Esophagus (tissue), 2 donors: ENCODE measurements around the gene PRR15. TPM values are rescaled to one million over a fixed set of nuclear protein-coding genes. Genes with fewer than 3 reads are reported as not detected.

ENCODE experiments used
- H3K27ac ChIP-seq, 2 donors: one replicate each; pipeline ENCODE4 v1.5.1; 2013; ENCODE audit warnings: low read depth in 2 of 2, mild to moderate bottlenecking in 2 of 2, inconsistent platforms in 1 of 2, low read length in 1 of 2, moderate library complexity in 1 of 2
- H3K27me3 ChIP-seq, 2 donors: one replicate each; pipeline ENCODE4 v1.6.1; 2013; ENCODE audit warnings: low read length in 2 of 2, control low read depth in 1 of 2, mild to moderate bottlenecking in 1 of 2; ENCODE audit not compliant: insufficient read depth in 2 of 2, control insufficient read depth in 1 of 2
- H3K36me3 ChIP-seq, 2 donors: one replicate each; pipeline ENCODE4 v1.6.1; 2013; ENCODE audit warnings: low read length in 1 of 2; ENCODE audit not compliant: control insufficient read depth in 2 of 2, insufficient read depth in 2 of 2
- H3K4me1 ChIP-seq, 2 donors: one replicate each; pipeline ENCODE4 v1.6.1; 2013; ENCODE audit warnings: low read length in 1 of 2; ENCODE audit not compliant: control insufficient read depth in 2 of 2, insufficient read depth in 2 of 2
- H3K4me3 ChIP-seq, 2 donors: one replicate each; pipeline ENCODE4 v1.5.1; 2013; ENCODE audit warnings: low read length in 2 of 2, mild to moderate bottlenecking in 2 of 2, low read depth in 1 of 2, moderate library complexity in 1 of 2
- H3K9me3 ChIP-seq, 2 donors: one replicate each; pipeline ENCODE4 v1.6.1; 2013; ENCODE audit warnings: mild to moderate bottlenecking in 2 of 2, low read depth in 1 of 2, low read length in 1 of 2, moderate library complexity in 1 of 2; ENCODE audit not compliant: control insufficient read depth in 2 of 2, insufficient read depth in 1 of 2
- WGBS, 2 donors: extraction: QIAGEN DNeasy Blood & Tissue Kit; methylation state at CpG; one replicate each; pipeline ENCODE4 v1.1.7; 2013; 5-methylcytosine and 5-hydroxymethylcytosine counted together
- polyA plus RNA-seq, 2 donors: library from polyadenylated mRNA; stranded (reverse); fragments of 200-250 nt; gene quantifications; one replicate each; pipeline ENCODE4 v1.2.3, GENCODE V29; 2013
- donor health status: healthy with polysubstance abuse.
- donor health status: Bipolar disorder and iron deficiency.

The PRR15 gene
- polyA plus RNA-seq, 2 donors: 0.95 to 1.5 TPM

DNA sequence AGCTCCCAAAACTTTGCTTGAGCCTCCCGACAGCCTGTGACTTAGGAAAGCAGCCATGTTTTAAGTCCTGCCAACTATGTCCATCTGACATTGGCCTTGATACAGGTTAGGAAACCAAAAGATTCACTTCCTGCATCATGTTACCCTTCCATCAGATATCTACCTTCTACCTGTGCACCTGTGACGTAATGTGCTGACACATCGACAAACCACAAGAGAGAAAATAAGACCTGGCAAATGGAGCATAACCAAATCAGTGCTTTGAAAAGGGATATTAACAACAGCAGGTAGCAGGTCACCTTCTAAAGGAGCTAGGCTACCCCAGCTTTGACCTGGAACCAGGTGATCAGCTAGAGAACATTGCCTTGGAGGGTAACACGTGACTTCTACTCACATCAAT, 14.8 kb upstream of the PRR15 start:
- H3K9me3 ChIP-seq: no peaks in the 10 kb centered on the region
- no peaks in the 10 kb centered on the region for H3K27me3 ChIP-seq
- H3K36me3 ChIP-seq: no peaks in the 10 kb centered on the region
- no peak overlapping the region for H3K4me3 ChIP-seq
- no peak overlapping the region for H3K27ac ChIP-seq
- H3K4me1 ChIP-seq: no peaks in the 10 kb centered on the region
- WGBS, 2 donors: 79 to 84% methylated on average over 4 of the region's 4 CpGs

DNA sequence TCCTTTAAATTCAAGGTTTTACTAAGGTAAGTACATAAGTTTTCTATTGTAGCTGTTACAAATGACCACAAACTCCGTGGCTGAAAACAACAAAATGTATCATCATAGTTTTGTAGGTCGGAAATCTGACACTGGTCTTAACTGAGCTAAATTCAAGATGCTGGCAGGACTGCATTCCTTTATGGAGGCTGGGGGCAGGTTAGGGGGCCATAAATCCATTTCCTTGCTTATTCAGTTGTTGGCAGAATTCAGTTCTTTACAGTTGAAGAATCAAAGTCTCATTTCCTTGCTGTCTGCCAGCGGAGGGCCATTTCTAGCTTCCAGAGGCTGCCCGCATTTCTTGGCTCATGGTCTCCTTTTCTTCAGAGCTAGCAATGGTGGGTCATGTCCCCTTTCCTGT, 11.2 kb upstream of the PRR15 start:
- Histone ChIP-seq H3K4me1 (no peaks in the 10 kb centered on the region), H3K27ac (no peak overlapping the region), H3K4me3 (no peak overlapping the region), H3K9me3 (no peaks in the 10 kb centered on the region), H3K36me3 (no peaks in the 10 kb centered on the region), H3K27me3 (no peaks in the 10 kb centered on the region)
- WGBS, 2 donors: 91% methylated on average over 4 of the region's 4 CpGs

DNA sequence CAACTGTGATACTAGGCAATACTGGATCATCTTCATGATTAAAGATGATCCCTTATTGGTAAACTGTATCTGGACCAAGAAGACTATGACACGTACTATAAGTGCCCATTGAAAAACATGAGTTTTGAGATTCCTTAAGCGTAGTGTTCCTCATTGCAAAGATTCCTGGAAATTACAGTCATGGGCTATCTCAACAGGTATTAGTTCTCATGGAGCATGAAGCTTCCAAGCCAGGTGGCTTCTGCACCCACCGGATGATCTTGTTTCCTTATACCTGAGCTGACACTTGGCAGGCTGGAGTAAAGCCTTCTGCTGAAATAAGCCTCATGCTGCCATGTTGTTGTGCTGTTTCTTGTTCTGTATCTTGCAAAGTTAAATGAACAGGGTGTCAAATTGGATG, 8.6 kb upstream of the PRR15 start:
- H3K27me3 ChIP-seq: no peaks in the 10 kb centered on the region
- H3K4me1 ChIP-seq: no peaks in the 10 kb centered on the region
- no peaks in the 10 kb centered on the region for H3K9me3 ChIP-seq
- H3K36me3 ChIP-seq: no peaks in the 10 kb centered on the region
- no peak overlapping the region for H3K27ac ChIP-seq
- H3K4me3 ChIP-seq: no peak overlapping the region
- WGBS, 2 donors: 94 to 98% methylated on average over 3 of the region's 3 CpGs

DNA sequence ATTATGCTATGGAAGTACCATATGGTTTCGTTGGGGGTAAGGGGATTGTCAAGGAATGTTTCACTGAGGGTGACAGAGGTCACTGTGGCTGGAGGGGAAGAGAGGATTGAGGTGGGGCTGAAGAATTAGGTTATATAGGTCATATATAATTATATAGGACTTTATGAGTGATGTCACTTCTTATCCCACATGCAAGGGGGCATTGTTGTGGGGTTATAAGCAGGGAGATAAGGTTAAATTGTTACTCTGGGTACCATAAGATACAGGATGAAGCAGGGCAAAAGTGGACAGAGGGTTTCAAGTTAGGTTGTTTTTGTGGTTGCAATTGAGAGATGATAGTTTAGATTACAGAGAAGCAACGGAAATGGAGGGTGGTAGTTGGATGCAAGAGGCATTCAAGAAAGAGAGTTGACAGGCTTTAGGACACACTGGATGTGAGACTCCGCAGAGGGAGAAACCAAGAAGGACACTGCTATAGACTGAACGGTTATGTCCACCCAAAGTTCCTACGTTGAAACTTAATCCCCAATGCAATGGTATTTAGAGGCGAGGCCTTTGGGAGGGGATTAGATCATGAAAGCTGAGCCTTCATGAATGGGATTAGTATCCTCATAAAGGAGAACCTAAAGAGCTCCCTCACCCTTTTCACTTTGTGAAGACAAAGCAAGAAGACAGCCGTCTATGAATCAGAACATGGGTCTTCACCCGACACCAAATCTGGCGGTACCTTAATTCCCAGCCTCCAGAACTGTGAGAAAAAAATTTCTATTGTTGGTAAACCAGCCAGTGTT, 7.0 kb upstream of the PRR15 start:
- no peaks in the 10 kb centered on the region for H3K36me3 ChIP-seq
- no peak overlapping the region for H3K4me3 ChIP-seq
- no peak overlapping the region for H3K27ac ChIP-seq
- H3K9me3 ChIP-seq: no peaks in the 10 kb centered on the region
- no peaks in the 10 kb centered on the region for H3K27me3 ChIP-seq
- H3K4me1 ChIP-seq: no peaks in the 10 kb centered on the region
- 80% methylated on average over 9 of the region's 9 CpGs for WGBS, 2 donors

DNA sequence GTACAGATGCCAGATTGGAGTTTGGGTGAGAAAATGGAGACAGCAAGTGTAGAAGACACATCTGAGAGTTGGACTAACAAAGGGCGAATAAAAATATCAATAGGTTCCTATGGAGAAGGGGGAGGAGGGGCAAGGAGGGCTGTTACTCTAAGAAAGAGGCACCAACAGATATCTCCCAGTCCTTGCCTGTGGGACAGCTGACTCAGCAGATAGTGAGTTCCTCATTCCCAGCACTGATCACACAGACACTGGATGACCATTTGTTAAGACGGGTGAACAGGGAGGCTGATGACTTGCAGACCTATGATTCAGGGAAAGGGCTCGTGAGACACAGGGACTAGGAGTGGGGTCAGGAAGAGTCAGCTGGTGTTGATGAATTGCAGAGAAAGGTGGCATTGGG, 5.7 kb upstream of the PRR15 start:
- H3K4me1 ChIP-seq: peaks cover 0 to under 1% of the 10 kb centered on the region in 2 donors
- 63 to 66% methylated on average over 3 of the region's 3 CpGs for WGBS, 2 donors
- no peak overlapping the region for H3K4me3 ChIP-seq
- no peak overlapping the region for H3K27ac ChIP-seq
- no peaks in the 10 kb centered on the region for H3K27me3 ChIP-seq
- H3K36me3 ChIP-seq: no peaks in the 10 kb centered on the region
- no peaks in the 10 kb centered on the region for H3K9me3 ChIP-seq

DNA sequence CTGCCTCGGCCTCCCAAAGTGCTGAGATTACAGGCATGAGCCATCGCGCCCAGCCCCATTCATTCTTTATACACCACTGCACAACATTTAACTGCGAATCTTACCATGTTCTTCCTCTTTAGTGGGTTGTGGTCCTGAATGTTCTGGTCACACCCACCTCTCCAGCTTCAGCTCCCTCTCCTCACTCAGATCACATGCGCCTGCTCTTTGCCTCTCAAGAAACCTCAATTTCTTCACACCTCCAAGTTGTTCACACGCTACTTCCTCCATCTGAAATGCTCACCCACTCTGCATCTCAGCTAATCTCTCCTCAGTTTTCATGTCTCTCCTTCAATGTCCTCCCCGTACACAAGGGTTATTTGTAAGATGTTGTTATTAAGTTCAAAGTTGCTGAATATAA, 2.4 kb upstream of the PRR15 start:
- no peak overlapping the region for H3K4me3 ChIP-seq
- no peaks in the 10 kb centered on the region for H3K9me3 ChIP-seq
- H3K4me1 ChIP-seq: peaks cover 8 to 11% of the 10 kb centered on the region in 2 donors
- peaks cover 0 to 7% of the 10 kb centered on the region in 2 donors for H3K27me3 ChIP-seq
- 85 to 89% methylated on average over 7 of the region's 7 CpGs for whole genome bisulfite sequencing, 2 donors
- H3K36me3 ChIP-seq: no peaks in the 10 kb centered on the region
- no peak overlapping the region for H3K27ac ChIP-seq

DNA sequence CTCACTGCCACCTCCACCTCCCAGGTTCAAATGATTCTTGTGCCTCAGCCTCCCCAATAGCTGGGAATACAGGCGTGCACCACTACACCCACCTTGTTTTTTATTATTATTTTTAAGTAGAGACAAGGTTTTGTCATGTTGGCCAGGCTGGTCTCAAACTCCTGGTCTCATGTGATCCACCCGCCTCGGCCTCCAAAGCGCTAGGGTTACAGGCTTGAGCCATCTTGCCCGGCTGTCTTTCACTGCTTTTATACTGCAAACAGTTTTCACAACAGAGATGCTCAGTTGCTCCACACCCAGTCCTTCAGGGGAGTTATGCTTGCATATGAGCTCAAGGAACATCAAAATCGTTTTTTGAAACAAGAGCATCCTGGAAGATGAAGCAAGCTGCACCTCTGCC, 1.3 kb upstream of the PRR15 start:
- H3K4me3 ChIP-seq: no peak overlapping the region

DNA sequence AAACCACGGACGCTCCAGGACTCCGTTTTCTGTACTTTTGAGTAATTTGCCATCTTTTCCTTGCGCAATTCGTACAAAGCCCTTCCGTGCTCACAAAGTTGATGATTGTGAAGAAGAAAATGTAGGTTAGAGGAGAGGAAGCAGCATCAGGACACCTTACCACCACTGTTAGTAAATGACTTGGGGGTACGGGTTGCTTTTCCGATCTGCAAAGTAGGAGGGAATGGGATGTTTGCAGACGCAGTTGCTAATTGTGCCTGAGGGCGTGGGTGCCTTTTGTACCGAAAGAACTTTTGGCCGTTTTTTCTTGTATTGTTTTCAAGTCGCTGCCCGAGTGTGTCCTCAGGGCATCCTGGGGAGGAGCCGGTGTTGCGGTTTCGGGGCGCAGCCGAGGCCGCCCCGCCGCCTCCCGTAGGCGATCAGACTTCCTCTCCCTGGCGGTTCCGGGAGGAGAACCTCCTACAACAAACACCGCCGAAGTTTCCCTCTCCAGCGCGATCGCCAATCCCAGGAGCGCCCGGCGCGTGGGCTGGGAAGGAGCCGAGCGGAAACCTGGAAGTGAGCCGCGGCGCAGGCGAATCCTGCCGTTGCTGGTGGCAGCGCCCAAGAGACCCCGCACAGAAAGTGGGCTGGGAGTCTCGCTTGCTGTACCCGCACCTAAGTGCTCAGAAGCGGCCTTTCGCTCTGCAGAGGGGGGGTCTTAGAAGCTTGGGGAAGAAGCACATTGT, 1.0 kb downstream of the PRR15 start:
- Histone ChIP-seq H3K4me1 (peaks cover 11% of the 10 kb centered on the region in 2 donors), H3K27ac (peak overlapping the region in 1 of 2 donors; percentile 52), H3K36me3 (no peaks in the 10 kb centered on the region), H3K27me3 (peaks cover 0 to 9% of the 10 kb centered on the region in 2 donors), H3K4me3 (peak overlapping the region; percentile 53 to 63), H3K9me3 (no peaks in the 10 kb centered on the region)
- 1% methylated on average over 48 of the region's 48 CpGs for WGBS, 2 donors

More for the DNA sequence above, 1.3 kb upstream of the PRR15 start:
- H3K27ac ChIP-seq: no peak overlapping the region
- H3K4me1 ChIP-seq: peaks cover 11% of the 10 kb centered on the region in 2 donors
- 76 to 77% methylated on average over 6 of the region's 6 CpGs for WGBS, 2 donors
- H3K36me3 ChIP-seq: no peaks in the 10 kb centered on the region
- peaks cover 0 to 9% of the 10 kb centered on the region in 2 donors for H3K27me3 ChIP-seq
- no peaks in the 10 kb centered on the region for H3K9me3 ChIP-seq

DNA sequence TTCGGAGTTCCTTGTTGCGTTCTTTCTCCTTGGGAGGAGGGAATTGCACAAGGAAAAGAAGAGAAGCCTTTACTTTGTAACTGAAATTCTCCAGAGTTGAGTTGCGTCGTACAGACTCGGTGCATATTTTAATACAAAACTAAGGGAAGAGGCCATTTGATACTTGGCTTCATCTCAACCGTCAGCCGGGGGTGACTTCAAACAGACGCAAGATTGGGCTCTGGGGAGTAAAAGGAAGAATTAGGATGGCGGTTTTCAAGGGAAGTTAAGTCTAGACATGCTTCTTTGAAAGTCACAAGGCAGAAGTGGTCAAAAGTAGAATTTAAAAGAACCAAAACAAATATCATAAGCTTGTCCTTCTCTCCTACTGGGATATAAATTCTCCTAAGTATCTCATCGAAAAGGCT, 1.6 kb downstream of the PRR15 start:
- H3K27me3 ChIP-seq: peaks cover 0 to 9% of the 10 kb centered on the region in 2 donors
- peaks cover 11% of the 10 kb centered on the region in 2 donors for H3K4me1 ChIP-seq
- H3K9me3 ChIP-seq: no peaks in the 10 kb centered on the region
- H3K27ac ChIP-seq: no peak overlapping the region
- peak overlapping the region; percentile 53 to 63 for H3K4me3 ChIP-seq
- WGBS, 2 donors: 3 to 12% methylated on average over 10 of the region's 10 CpGs
- no peaks in the 10 kb centered on the region for H3K36me3 ChIP-seq
